GM18907 (cell line): Measurements from ENCODE around the gene SHFL.

Experiments
- ATAC-seq: cut with Tn5 transposase; IDR thresholded peaks from one replicate; pipeline ENCODE4 v1.9.1; 2021; ENCODE audit warnings: mild to moderate bottlenecking, moderate library complexity; ENCODE audit not compliant: unreplicated experiment

The SHFL gene

GRCh38 chr19:10107817-10108367 lies 21.8 kb downstream of the SHFL start:
- ATAC-seq, result no peak

- no peak for ATAC-seq
Measured at GRCh38 chr19:10109528-10109927, 23.4 kb downstream of the SHFL start.

GRCh38 chr19:10110076-10110971 lies 24.2 kb downstream of the SHFL start:
- ATAC-seq, result no peak

- ATAC-seq, result no peak
Measured at GRCh38 chr19:10110972-10111317, 24.8 kb downstream of the SHFL start.

GRCh38 chr19:10111405-10111811 lies 25.3 kb downstream of the SHFL start, which contains the start of gene P2RY11:
TSS of gene P2RY11 (plus strand) at chr19:10111693. CDS start at chr19:10111722, 29 bp downstream.
- no peak for ATAC-seq

- no peak for ATAC-seq
Measured at GRCh38 chr19:10112037-10112761, 26.1 kb downstream of the SHFL start.

- ATAC-seq, result no peak
Measured at GRCh38 chr19:10112895-10113591, 26.9 kb downstream of the SHFL start.

- ATAC-seq, result no peak
Measured at GRCh38 chr19:10113592-10113963, 27.5 kb downstream of the SHFL start.

- no peak for ATAC-seq
Measured at GRCh38 chr19:10113964-10114650, 28.0 kb downstream of the SHFL start.

- ATAC-seq, result no peak
Measured at GRCh38 chr19:10114651-10115391, 28.7 kb downstream of the SHFL start.

- no peak for ATAC-seq
Measured at GRCh38 chr19:10115392-10116084, 29.4 kb downstream of the SHFL start.

GRCh38 chr19:10116085-10116865 lies 30.2 kb downstream of the SHFL start:
- no peak for ATAC-seq

- no peak for ATAC-seq
Measured at GRCh38 chr19:10116866-10117616, 30.9 kb downstream of the SHFL start.

GRCh38 chr19:10118960-10119359 lies 32.8 kb downstream of the SHFL start:
- no peak for ATAC-seq

GRCh38 chr19:10120538-10121189 lies 34.5 kb downstream of the SHFL start:
- ATAC-seq, result no peak

GRCh38 chr19:10122045-10122444 lies 35.9 kb downstream of the SHFL start:
- no peak for ATAC-seq

- no peak for ATAC-seq
Measured at GRCh38 chr19:10124429-10124828, 38.3 kb downstream of the SHFL start.
